ENCODE measurements around the gene RCCD1. TPM values are rescaled to one million over a fixed set of nuclear protein-coding genes. Genes with fewer than 3 reads are reported as not detected.

RCCD1 gene
- total RNA-seq, 1 experiment from 2014 or later, result 51.5 TPM

GRCh38 chr15:90946538-90946937, 8.1 kb upstream of the RCCD1 start:
- peaks cover under 1% of the 10 kb centered on the region; the same call in 1 of the 2 replicates for H3K36me3 ChIP-seq (ENCODE audit: low read depth)
- POLR2A ChIA-PET (ENCODE audit: unreplicated experiment), result no interaction called here

GRCh38 chr15:90946941-90947576, 7.6 kb upstream of the RCCD1 start:
- no peak for DNase-seq
- no peak for TF ChIP-seq EZH2 (IDR thresholded peaks at IDR 0.05; ENCODE audit: low read depth)
- TF ChIP-seq, protein P1, sequence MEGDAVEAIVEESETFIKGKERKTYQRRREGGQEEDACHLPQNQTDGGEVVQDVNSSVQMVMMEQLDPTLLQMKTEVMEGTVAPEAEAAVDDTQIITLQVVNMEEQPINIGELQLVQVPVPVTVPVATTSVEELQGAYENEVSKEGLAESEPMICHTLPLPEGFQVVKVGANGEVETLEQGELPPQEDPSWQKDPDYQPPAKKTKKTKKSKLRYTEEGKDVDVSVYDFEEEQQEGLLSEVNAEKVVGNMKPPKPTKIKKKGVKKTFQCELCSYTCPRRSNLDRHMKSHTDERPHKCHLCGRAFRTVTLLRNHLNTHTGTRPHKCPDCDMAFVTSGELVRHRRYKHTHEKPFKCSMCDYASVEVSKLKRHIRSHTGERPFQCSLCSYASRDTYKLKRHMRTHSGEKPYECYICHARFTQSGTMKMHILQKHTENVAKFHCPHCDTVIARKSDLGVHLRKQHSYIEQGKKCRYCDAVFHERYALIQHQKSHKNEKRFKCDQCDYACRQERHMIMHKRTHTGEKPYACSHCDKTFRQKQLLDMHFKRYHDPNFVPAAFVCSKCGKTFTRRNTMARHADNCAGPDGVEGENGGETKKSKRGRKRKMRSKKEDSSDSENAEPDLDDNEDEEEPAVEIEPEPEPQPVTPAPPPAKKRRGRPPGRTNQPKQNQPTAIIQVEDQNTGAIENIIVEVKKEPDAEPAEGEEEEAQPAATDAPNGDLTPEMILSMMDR (conservative IDR thresholded peaks at IDR 0.05), result no peak
- Histone ChIP-seq H3K79me2 (ENCODE audit: low read depth) (no peaks in the 10 kb centered on the region), H3K27ac (no peak overlapping the region), H3K36me3 (ENCODE audit: low read depth) (no peaks in the 10 kb centered on the region; the same call in 1 of the 2 replicates), H3F3A (ENCODE audit: insufficient read depth, low read depth) (no peaks in the 10 kb centered on the region), H3K4me1 (replicated peaks; ENCODE audit: insufficient read depth) (peaks cover 6% of the 10 kb centered on the region; the same call in 1 of the 2 replicates), H3K27me3 (ENCODE audit: insufficient read depth, low read depth) (no peaks in the 10 kb centered on the region), H3K4me3 (no peak overlapping the region), H3K4me2 (no peak overlapping the region), H4K20me1 (ENCODE audit: insufficient read depth) (no peaks in the 10 kb centered on the region), H3K9me3 (ENCODE audit: insufficient read depth, low read depth) (no peaks in the 10 kb centered on the region), H3K9me2 (ENCODE audit: insufficient read depth) (no peaks in the 10 kb centered on the region), H2AFZ (no peak overlapping the region)
- no TSS peak for BruUV-seq (replicated peaks)
- ChIA-PET CTCF (no interaction called here), POLR2A (ENCODE audit: unreplicated experiment) (no interaction called here)
- intact Hi-C loops (cut with micrococcal nuclease; ENCODE audit: unreplicated experiment), result no loop called here

More at GRCh38 chr15:90946538-90946937, 8.1 kb upstream of the RCCD1 start:
- Histone ChIP-seq H3K79me2 (ENCODE audit: low read depth) (no peaks in the 10 kb centered on the region), H3F3A (ENCODE audit: insufficient read depth, low read depth) (no peaks in the 10 kb centered on the region), H3K4me1 (replicated peaks; ENCODE audit: insufficient read depth) (peaks cover 6% of the 10 kb centered on the region; the same call in 1 of the 2 replicates), H3K27ac (no peak overlapping the region), H3K4me3 (no peak overlapping the region), H3K9me3 (ENCODE audit: insufficient read depth, low read depth) (no peaks in the 10 kb centered on the region), H4K20me1 (ENCODE audit: insufficient read depth) (no peaks in the 10 kb centered on the region), H3K27me3 (ENCODE audit: insufficient read depth, low read depth) (no peaks in the 10 kb centered on the region), H3K4me2 (no peak overlapping the region), H3K9me2 (ENCODE audit: insufficient read depth) (no peaks in the 10 kb centered on the region), H2AFZ (no peak overlapping the region)
- CTCF ChIA-PET, result no interaction called here
- BruUV-seq (replicated peaks), result no TSS peak
- no peak for DNase-seq
- no peak for TF ChIP-seq EZH2 (IDR thresholded peaks at IDR 0.05; ENCODE audit: low read depth)
- TF ChIP-seq, protein P1 (conservative IDR thresholded peaks at IDR 0.05), result no peak
- intact Hi-C loops (cut with micrococcal nuclease; ENCODE audit: unreplicated experiment), result no loop called here

DNA sequence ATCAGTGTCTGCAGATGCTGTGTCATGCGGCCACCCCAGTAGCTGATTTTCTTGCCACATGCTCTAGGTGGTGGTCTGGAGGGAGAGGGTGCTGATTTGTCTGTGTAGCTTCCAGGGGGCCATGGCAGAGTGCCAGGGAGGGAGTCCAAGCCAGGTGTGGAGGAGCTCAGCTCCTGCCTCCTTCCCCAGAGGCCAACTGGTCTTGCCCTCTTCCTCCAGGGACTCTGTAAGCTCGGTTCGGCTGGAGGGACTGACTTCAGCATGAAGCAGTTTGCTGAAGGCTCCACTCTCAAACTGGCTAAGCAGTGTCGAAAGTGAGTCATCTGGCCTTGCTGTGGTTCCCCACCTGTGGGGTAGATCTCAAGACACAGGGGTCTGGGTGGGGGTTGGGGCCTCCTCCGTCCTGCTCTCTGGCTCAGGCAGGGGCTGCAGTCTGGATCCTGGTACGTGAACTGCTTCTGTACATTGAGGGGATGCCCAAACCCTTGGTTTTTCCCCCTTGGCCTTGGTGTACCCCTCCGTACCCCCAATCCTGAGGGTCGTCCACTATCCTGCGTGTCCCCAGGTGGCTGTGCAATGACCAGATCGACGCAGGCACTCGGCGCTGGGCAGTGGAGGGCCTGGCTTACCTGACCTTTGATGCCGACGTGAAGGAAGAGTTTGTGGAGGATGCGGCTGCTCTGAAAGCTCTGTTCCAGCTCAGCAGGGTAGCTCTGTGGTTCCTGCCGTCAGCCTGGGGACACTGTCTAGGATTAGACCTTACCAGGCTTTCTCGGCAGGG, 6.9 kb upstream of the RCCD1 start:
- CTCF ChIA-PET, result no interaction called here
- no peak overlapping the region for H3K4me2 ChIP-seq
- TF ChIP-seq, protein P1 (conservative IDR thresholded peaks at IDR 0.05), result no peak
- TF ChIP-seq EZH2 (IDR thresholded peaks at IDR 0.05; ENCODE audit: low read depth), result no peak
- H3K79me2 ChIP-seq (ENCODE audit: low read depth), result no peaks in the 10 kb centered on the region
- DNase-seq, result no peak
- H3K4me1 ChIP-seq (replicated peaks; ENCODE audit: insufficient read depth), result peaks cover 6% of the 10 kb centered on the region; the same call in 1 of the 2 replicates
- intact Hi-C loops (cut with micrococcal nuclease; ENCODE audit: unreplicated experiment), result no loop called here
- no peak overlapping the region for H2AFZ ChIP-seq
- no peak overlapping the region for H3K4me3 ChIP-seq
- POLR2A ChIA-PET (ENCODE audit: unreplicated experiment), result no interaction called here
- no peaks in the 10 kb centered on the region for H3K9me3 ChIP-seq (ENCODE audit: insufficient read depth, low read depth)
- no peak overlapping the region for H3K27ac ChIP-seq
- BruUV-seq (replicated peaks), result no TSS peak
- no peaks in the 10 kb centered on the region; the same call in 1 of the 2 replicates for H3F3A ChIP-seq (ENCODE audit: insufficient read depth, low read depth)
- H3K36me3 ChIP-seq (ENCODE audit: low read depth), result no peaks in the 10 kb centered on the region; the same call in 1 of the 2 replicates
- H3K27me3 ChIP-seq (ENCODE audit: insufficient read depth, low read depth), result no peaks in the 10 kb centered on the region
- no peaks in the 10 kb centered on the region for H3K9me2 ChIP-seq (ENCODE audit: insufficient read depth)
- H4K20me1 ChIP-seq (ENCODE audit: insufficient read depth), result no peaks in the 10 kb centered on the region

Measured in PC-9 (cell line).